Breast epithelium (tissue), 4 donors: ENCODE data around the gene LRRK1. TPM values are rescaled to one million over a fixed set of nuclear protein-coding genes. Genes with fewer than 3 reads are reported as not detected.

Experiments used
- DNase-seq, 2 donors: peaks; one replicate each; pipeline ENCODE4 v3.0.0-alpha.2; 2019; ENCODE audit warnings: low spot score in 2 of 2
- H3K27ac ChIP-seq, 2 donors: fragments of 200-600 bp; sonication (generic) in 1 of 2; one replicate each; pipeline ENCODE4 v1.5.1; 2016 to 2019; ENCODE audit warnings: mild to moderate bottlenecking in 1 of 2
- H3K27me3 ChIP-seq, 2 donors: fragments of 200-600 bp; sonication (generic) in 1 of 2; one replicate each; pipeline versions ENCODE4 v1.5.1 to v1.6.0; 2017 to 2019; ENCODE audit warnings: control low read depth in 1 of 2, mild to moderate bottlenecking in 1 of 2
- H3K36me3 ChIP-seq: fragments of 200-600 bp; one replicate; pipeline ENCODE4 v1.5.1; 2019
- H3K4me1 ChIP-seq, 2 donors: fragments of 200-600 bp; sonication (generic); one replicate each; pipeline ENCODE4 v1.5.1; 2016 to 2019; ENCODE audit warnings: control low read depth in 1 of 2
- H3K4me3 ChIP-seq, 3 donors: fragments of 200-600 bp; sonication (generic); 1 replicate in 2 of 3; 2 replicates in 1 of 3; pipeline ENCODE4 v1.5.1; 2016 to 2019; ENCODE audit warnings: mild to moderate bottlenecking in 3 of 3, moderate library complexity in 2 of 3
- H3K9me3 ChIP-seq, 2 donors: fragments of 200-600 bp; sonication (generic) in 1 of 2; one replicate each; pipeline ENCODE4 v1.5.1; 2016 to 2019; ENCODE audit warnings: control low read depth in 1 of 2
- CTCF ChIP-seq, 3 donors: fragments of 450-650 bp; IDR thresholded peaks; one replicate each; pipeline ENCODE4 v1.5.1; 2016 to 2017; ENCODE audit warnings: antibody characterized with exemption in 3 of 3, mild to moderate bottlenecking in 3 of 3, moderate library complexity in 3 of 3
- POLR2A ChIP-seq: fragments of 450-650 bp; IDR thresholded peaks from one replicate; pipeline ENCODE4 v1.6.1; 2016; ENCODE audit warnings: antibody characterized with exemption, mild to moderate bottlenecking, moderate library complexity
- POLR2AphosphoS5 ChIP-seq, 3 donors: sonication (generic); formaldehyde crosslinking; IDR thresholded peaks; one replicate each; pipeline ENCODE4 v1.6.1; 2017; ENCODE audit warnings: antibody characterized with exemption in 3 of 3
- intact Hi-C: fragments of 100-400 bp; cut with DNase I; formaldehyde crosslinking; loops from one replicate; pipeline ENCODE4 v1.15.1; 2023; ENCODE audit warnings: low total_unique reads
- total RNA-seq, 3 donors: library from RNA; depleted of rRNA; stranded (reverse); fragments of >200 nt; gene quantifications; one replicate each; pipeline ENCODE4 v1.1.0, GENCODE V29; 2016

Gene LRRK1
- total RNA-seq, 3 donors from 2014 or later: 10.1 to 18.7 (median 14.4) TPM

GRCh38 chr15:100889385-100890050 lies 29.6 kb upstream of the LRRK1 start:
- DNase-seq: peak; percentile 63 to 80
- H3K27ac ChIP-seq: peak overlapping the region; percentile 60 to 72

GRCh38 chr15:100890051-100890720 lies 29.0 kb upstream of the LRRK1 start:
- intact Hi-C loops: no loop called here

More at GRCh38 chr15:100889385-100890050, 29.6 kb upstream of the LRRK1 start:
- no peaks in the 10 kb centered on the region for H3K4me1 ChIP-seq
- no peaks in the 10 kb centered on the region for H3K36me3 ChIP-seq
- intact Hi-C loops: no loop called here
- H3K27me3 ChIP-seq: no peaks in the 10 kb centered on the region
- no peaks in the 10 kb centered on the region for H3K9me3 ChIP-seq
- TF ChIP-seq POLR2A (no peak), POLR2AphosphoS5 (IDR thresholded peaks at IDR 0.05) (peak in 2 of 3 donors; percentile 10 to 65)
- peak overlapping the region in 2 of 3 donors; percentile 10 to 48 for H3K4me3 ChIP-seq

GRCh38 chr15:100890850-100891249 lies 28.3 kb upstream of the LRRK1 start:
- H3K27ac ChIP-seq: no peak overlapping the region

More at GRCh38 chr15:100890051-100890720, 29.0 kb upstream of the LRRK1 start:
- no peak overlapping the region for H3K4me3 ChIP-seq
- H3K9me3 ChIP-seq: no peaks in the 10 kb centered on the region
- DNase-seq: no peak
- H3K27ac ChIP-seq: peak overlapping the region; percentile 60 to 72
- H3K36me3 ChIP-seq: no peaks in the 10 kb centered on the region
- no peaks in the 10 kb centered on the region for H3K4me1 ChIP-seq
- TF ChIP-seq POLR2A: no peak
- TF ChIP-seq CTCF (IDR thresholded peaks at IDR 0.05): no peak
- no peak for TF ChIP-seq POLR2AphosphoS5 (IDR thresholded peaks at IDR 0.05)
- H3K27me3 ChIP-seq: no peaks in the 10 kb centered on the region

GRCh38 chr15:100891307-100892012 lies 27.7 kb upstream of the LRRK1 start:
- Histone ChIP-seq H3K27me3 (no peaks in the 10 kb centered on the region), H3K27ac (no peak overlapping the region), H3K4me1 (no peaks in the 10 kb centered on the region), H3K36me3 (no peaks in the 10 kb centered on the region), H3K9me3 (no peaks in the 10 kb centered on the region), H3K4me3 (no peak overlapping the region)
- intact Hi-C loops: no loop called here
- TF ChIP-seq POLR2A (no peak), POLR2AphosphoS5 (IDR thresholded peaks at IDR 0.05) (no peak), CTCF (IDR thresholded peaks at IDR 0.05) (no peak)
- no peak for DNase-seq

More at GRCh38 chr15:100890850-100891249, 28.3 kb upstream of the LRRK1 start:
- no peaks in the 10 kb centered on the region for H3K4me1 ChIP-seq
- no peak for TF ChIP-seq POLR2AphosphoS5 (IDR thresholded peaks at IDR 0.05)
- intact Hi-C loops: no loop called here
- no peak overlapping the region for H3K4me3 ChIP-seq
- H3K36me3 ChIP-seq: no peaks in the 10 kb centered on the region
- H3K27me3 ChIP-seq: no peaks in the 10 kb centered on the region
- no peak for DNase-seq
- H3K9me3 ChIP-seq: no peaks in the 10 kb centered on the region

- no peaks in the 10 kb centered on the region for H3K27me3 ChIP-seq
- no peaks in the 10 kb centered on the region for H3K4me1 ChIP-seq
- H3K9me3 ChIP-seq: no peaks in the 10 kb centered on the region
- TF ChIP-seq CTCF (IDR thresholded peaks at IDR 0.05): no peak
- TF ChIP-seq POLR2AphosphoS5 (IDR thresholded peaks at IDR 0.05): no peak
- no peak for TF ChIP-seq POLR2A
- H3K27ac ChIP-seq: no peak overlapping the region
- intact Hi-C loops: no loop called here
- no peaks in the 10 kb centered on the region for H3K36me3 ChIP-seq
- no peak for DNase-seq
- no peak overlapping the region for H3K4me3 ChIP-seq
Observed at GRCh38 chr15:100892013-100892355, 27.2 kb upstream of the LRRK1 start.
